ENCODE data around the gene SETD2. TPM values are rescaled to one million over a fixed set of nuclear protein-coding genes. Genes with fewer than 3 reads are reported as not detected.

The SETD2 gene
- total RNA-seq, 3 donors from 2014 or later (not counting 1 experiment from before 2014, with no cell fraction given): 86.5 to 104 (median 95.9) TPM

DNA sequence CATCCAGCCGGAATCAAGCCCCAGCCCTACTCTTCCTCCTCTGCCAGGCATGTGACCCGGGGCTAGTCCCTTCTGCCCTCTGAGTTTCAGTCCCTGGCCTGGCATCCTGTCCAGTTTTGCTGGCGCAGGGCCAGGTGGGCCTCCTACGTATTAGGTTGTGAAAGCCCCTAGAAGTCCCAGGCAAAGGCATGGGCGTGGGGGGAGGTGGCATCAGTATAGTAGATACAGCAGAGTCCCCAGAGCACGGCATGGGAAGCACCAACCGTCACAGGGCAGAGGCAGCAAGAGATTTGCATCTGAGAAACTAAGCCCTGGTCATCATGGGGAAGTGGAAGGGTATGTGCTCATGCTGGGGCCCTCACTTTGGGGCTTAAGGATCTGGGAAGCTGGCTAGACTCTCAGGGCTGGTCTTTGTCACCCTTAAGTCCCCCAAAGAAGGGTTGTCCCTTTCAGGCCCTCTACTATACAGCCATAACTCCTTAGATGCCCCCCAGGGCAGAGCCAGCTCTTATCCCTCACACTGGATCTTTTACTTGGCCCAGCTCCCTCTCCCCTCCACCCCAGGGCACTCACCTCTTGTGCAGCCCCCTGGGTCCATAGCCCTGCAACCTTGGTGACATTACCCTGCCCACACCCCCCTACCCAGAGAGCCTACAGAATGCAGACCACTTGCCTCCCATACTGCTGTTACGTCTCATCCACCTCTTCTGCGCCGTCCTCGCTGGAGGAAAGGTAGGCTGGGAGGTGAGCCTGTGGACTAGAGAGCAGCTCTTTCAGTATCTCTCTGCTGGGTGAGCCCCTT, 173.1 kb downstream of the SETD2 start:
- WGBS (ENCODE audit: insufficient coverage): 87% methylated on average over 11 of the region's 11 CpGs
- intact Hi-C loops (cut with micrococcal nuclease): no loop called here
- Histone ChIP-seq H3K27me3 (ENCODE audit: control insufficient read depth, insufficient read depth, low read length) (no peaks in the 10 kb centered on the region), H3K9me3 (ENCODE audit: control insufficient read depth, insufficient read depth, low read length) (no peaks in the 10 kb centered on the region), H3K4me1 (ENCODE audit: control insufficient read depth, insufficient read depth, low read length) (peaks cover 56% of the 10 kb centered on the region), H3K27ac (ENCODE audit: low read length) (peak overlapping the region; percentile 15), H3K4me3 (ENCODE audit: low read length) (no peak overlapping the region), H3K36me3 (ENCODE audit: control insufficient read depth, insufficient read depth, low read length) (peaks cover 72% of the 10 kb centered on the region)
- Mint-ChIP-seq H3K9me3 (no peaks in the 10 kb centered on the region), H3K36me3 (no peaks in the 10 kb centered on the region), H3K27ac (peak overlapping the region; percentile 84 to 88), H3K4me3 (no peak overlapping the region), H3K4me1 (peaks cover 30 to 65% of the 10 kb centered on the region in 2 donors), H3K27me3 (ENCODE audit: low read depth in 2 of 2) (no peaks in the 10 kb centered on the region)
- TF ChIP-seq, protein P1, sequence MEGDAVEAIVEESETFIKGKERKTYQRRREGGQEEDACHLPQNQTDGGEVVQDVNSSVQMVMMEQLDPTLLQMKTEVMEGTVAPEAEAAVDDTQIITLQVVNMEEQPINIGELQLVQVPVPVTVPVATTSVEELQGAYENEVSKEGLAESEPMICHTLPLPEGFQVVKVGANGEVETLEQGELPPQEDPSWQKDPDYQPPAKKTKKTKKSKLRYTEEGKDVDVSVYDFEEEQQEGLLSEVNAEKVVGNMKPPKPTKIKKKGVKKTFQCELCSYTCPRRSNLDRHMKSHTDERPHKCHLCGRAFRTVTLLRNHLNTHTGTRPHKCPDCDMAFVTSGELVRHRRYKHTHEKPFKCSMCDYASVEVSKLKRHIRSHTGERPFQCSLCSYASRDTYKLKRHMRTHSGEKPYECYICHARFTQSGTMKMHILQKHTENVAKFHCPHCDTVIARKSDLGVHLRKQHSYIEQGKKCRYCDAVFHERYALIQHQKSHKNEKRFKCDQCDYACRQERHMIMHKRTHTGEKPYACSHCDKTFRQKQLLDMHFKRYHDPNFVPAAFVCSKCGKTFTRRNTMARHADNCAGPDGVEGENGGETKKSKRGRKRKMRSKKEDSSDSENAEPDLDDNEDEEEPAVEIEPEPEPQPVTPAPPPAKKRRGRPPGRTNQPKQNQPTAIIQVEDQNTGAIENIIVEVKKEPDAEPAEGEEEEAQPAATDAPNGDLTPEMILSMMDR (IDR thresholded peaks at IDR 0.05): no peak
- ATAC-seq: no peak
- no peak for DNase-seq

DNA sequence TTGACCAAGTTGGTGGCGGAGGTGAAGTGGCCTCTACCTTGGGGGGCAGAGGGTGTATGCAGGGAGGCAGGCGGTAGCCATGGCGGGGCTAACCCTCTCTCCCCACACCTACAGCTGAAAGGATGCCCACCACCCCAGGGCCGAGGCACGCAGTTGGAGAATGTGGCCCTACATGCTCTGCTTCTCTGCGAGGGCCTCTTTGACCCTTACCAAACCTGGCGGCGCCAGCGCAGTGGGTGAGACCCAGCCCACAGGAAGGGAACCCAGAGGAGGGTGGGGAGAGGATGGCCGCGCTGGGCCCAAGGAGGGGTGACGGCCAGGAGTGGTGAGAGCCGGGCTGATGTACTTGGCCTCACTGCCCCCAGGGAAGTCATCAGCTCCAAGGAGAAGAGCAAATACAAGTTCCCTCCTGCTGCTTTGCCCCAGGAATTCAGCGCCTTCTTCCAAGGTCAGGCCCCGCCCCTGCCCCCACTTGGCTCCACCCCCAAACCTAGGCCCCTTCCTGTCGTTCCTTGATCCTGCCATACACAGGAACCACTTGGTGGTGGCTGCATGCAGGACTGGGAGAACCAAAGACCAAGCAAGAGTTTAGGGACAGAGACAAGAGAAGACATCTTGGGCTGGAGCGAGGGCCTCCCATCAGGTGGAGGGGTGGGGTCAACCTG, 174.6 kb downstream of the SETD2 start:
- intact Hi-C loops (cut with micrococcal nuclease): no loop called here
- TF ChIP-seq, protein P1 (IDR thresholded peaks at IDR 0.05): no peak
- Mint-ChIP-seq H3K27ac (peak overlapping the region; percentile 84 to 88), H3K27me3 (ENCODE audit: low read depth in 2 of 2) (no peaks in the 10 kb centered on the region), H3K36me3 (no peaks in the 10 kb centered on the region), H3K9me3 (no peaks in the 10 kb centered on the region), H3K4me1 (peaks cover 42 to 80% of the 10 kb centered on the region in 2 donors), H3K4me3 (peak overlapping the region; percentile 62)
- Histone ChIP-seq H3K4me1 (ENCODE audit: control insufficient read depth, insufficient read depth, low read length) (peaks cover 71% of the 10 kb centered on the region), H3K4me3 (ENCODE audit: low read length) (no peak overlapping the region), H3K27ac (ENCODE audit: low read length) (peak overlapping the region; percentile 20), H3K9me3 (ENCODE audit: control insufficient read depth, insufficient read depth, low read length) (no peaks in the 10 kb centered on the region), H3K36me3 (ENCODE audit: control insufficient read depth, insufficient read depth, low read length) (peaks cover 63% of the 10 kb centered on the region), H3K27me3 (ENCODE audit: control insufficient read depth, insufficient read depth, low read length) (no peaks in the 10 kb centered on the region)
- WGBS (ENCODE audit: insufficient coverage): 71% methylated on average over 15 of the region's 17 CpGs
- ATAC-seq (no peak), DNase-seq (no peak)

DNA sequence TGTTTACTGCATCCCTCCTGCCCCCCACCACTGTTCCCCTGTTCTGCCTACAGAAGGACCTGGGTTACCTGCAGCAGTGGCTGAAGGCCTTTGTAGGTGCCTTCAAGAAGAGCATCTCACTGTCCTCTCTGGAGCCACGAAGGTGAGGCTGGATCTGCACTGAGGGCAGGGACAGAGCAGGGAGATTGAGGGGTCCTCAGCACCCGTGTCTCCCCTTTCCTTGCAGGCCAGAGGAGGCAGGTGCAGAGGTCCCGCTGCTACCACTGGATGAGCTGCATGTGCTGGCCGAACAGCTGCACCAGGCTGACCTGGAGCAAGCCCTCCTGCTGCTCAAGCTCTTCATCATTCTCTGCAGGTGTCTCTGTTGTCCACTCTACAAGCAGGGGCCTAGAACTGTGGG, 175.3 kb downstream of the SETD2 start:
- H3K27me3 Mint-ChIP-seq (ENCODE audit: low read depth in 2 of 2): no peaks in the 10 kb centered on the region
- no peak for DNase-seq
- WGBS (ENCODE audit: insufficient coverage): 86% methylated on average over 4 of the region's 4 CpGs
- H3K9me3 ChIP-seq (ENCODE audit: control insufficient read depth, insufficient read depth, low read length): no peaks in the 10 kb centered on the region
- peaks cover 77% of the 10 kb centered on the region for H3K4me1 ChIP-seq (ENCODE audit: control insufficient read depth, insufficient read depth, low read length)
- intact Hi-C loops (cut with micrococcal nuclease): no loop called here
- no peaks in the 10 kb centered on the region for H3K36me3 Mint-ChIP-seq
- H3K9me3 Mint-ChIP-seq: no peaks in the 10 kb centered on the region
- peak overlapping the region; percentile 81 for H3K4me3 Mint-ChIP-seq
- no peaks in the 10 kb centered on the region for H3K27me3 ChIP-seq (ENCODE audit: control insufficient read depth, insufficient read depth, low read length)
- H3K4me1 Mint-ChIP-seq: peaks cover 42 to 81% of the 10 kb centered on the region in 2 donors
- peaks cover 58% of the 10 kb centered on the region for H3K36me3 ChIP-seq (ENCODE audit: control insufficient read depth, insufficient read depth, low read length)
- no peak overlapping the region for H3K4me3 ChIP-seq (ENCODE audit: low read length)
- no peak for ATAC-seq
- TF ChIP-seq, protein P1 (IDR thresholded peaks at IDR 0.05): no peak
- H3K27ac Mint-ChIP-seq: peak overlapping the region; percentile 84 to 88
- peak overlapping the region; percentile 20 for H3K27ac ChIP-seq (ENCODE audit: low read length)

Data from natural killer cell (primary cell).